Measurements from ENCODE around the gene CCDC184. TPM values are rescaled to one million over a fixed set of nuclear protein-coding genes. Genes with fewer than 3 reads are reported as not detected.

CCDC184 gene
- total and polyA plus RNA-seq, 2 of the 13 experiments (the other 11 are each of a cell fraction or from before 2014, with no cell fraction given): not detected

GRCh38 chr12:48184549-48184922 is 1.1 kb downstream of the CCDC184 start:
- in situ Hi-C loops (cut with HindIII; ENCODE audit: extremely low pct_ligation_motif_present, low pct_unique_long_range_greater_than_20kb) (no loop called here), intact Hi-C loops (cut with micrococcal nuclease; ENCODE audit: unreplicated experiment) (loop anchor here (10.0 kb wide), 1 partner anchor 430 kb away; no protein-coding TSS in a partner anchor)
- Histone ChIP-seq H3K79me2 (ENCODE audit: insufficient read depth, low read length) (no peaks in the 10 kb centered on the region), H3K9me3 (ENCODE audit: low read length) (no peaks in the 10 kb centered on the region), H3K27ac (ENCODE audit: extremely low read length, insufficient read depth, low read length) (no peak overlapping the region), H4K20me1 (ENCODE audit: insufficient read depth, low read length) (no peaks in the 10 kb centered on the region), H3K4me1 (ENCODE audit: insufficient read depth, low read length) (0 out of 2 replicates have a peak, but pooled peaks cover 7% of the 10 kb centered on the region), H2AFZ (ENCODE audit: low read length) (no peak overlapping the region), H3K36me3 (replicated peaks in 1 of 2; ENCODE audit: control insufficient read depth in 1 of 2, insufficient read depth in 2 of 2, low read length in 2 of 2) (no peaks in the 10 kb centered on the region), H3K4me2 (ENCODE audit: low read depth, low read length) (no peak overlapping the region), H3K27me3 (ENCODE audit: control insufficient read depth in 1 of 2, insufficient read depth in 2 of 2, low read length in 2 of 2) (peaks cover 2 to 58% of the 10 kb centered on the region in 2 experiments; a peak in 4 of 5 replicates), H3K4me3 (replicated peaks in 1 of 3; ENCODE audit: insufficient read depth in 1 of 3, low read depth in 2 of 3, low read length in 3 of 3) (no peak overlapping the region), H3K9ac (ENCODE audit: insufficient read depth, low read depth, low read length) (no peak overlapping the region)
- DNase-seq (ENCODE audit: low spot score): no peak
- ChIA-PET CTCF (ENCODE audit: low intra/inter-chr PET ratio, low total read pairs) (no interaction called here), POLR2A (no interaction called here)
- TF ChIP-seq RBM39 (IDR thresholded peaks at IDR 0.05; ENCODE audit: low read depth, low read length, poor library complexity, severe bottlenecking) (no peak), ZNF788 (CRISPR knock-in tag; IDR thresholded peaks at IDR 0.05; ENCODE audit: borderline replicate concordance) (no peak), PATZ1 (CRISPR knock-in tag; IDR thresholded peaks at IDR 0.05) (no peak), NFATC3 (CRISPR knock-in tag; IDR thresholded peaks at IDR 0.05) (no peak), FLYWCH1 (CRISPR knock-in tag; IDR thresholded peaks at IDR 0.05) (no peak), ZBTB42 (CRISPR knock-in tag; IDR thresholded peaks at IDR 0.05) (no peak), SP5 (CRISPR knock-in tag; IDR thresholded peaks at IDR 0.05; ENCODE audit: borderline replicate concordance, low read depth) (no peak), IKZF5 (CRISPR knock-in tag; IDR thresholded peaks at IDR 0.05) (no peak), NFIC (IDR thresholded peaks at IDR 0.05; ENCODE audit: low read length) (no peak), ERF (CRISPR knock-in tag; IDR thresholded peaks at IDR 0.05) (no peak), ZNF136 (CRISPR knock-in tag; IDR thresholded peaks at IDR 0.05; ENCODE audit: low read depth) (no peak), MATR3 (CRISPR knock-in tag; IDR thresholded peaks at IDR 0.05) (no peak), NR2F2 (IDR thresholded peaks at IDR 0.05; ENCODE audit: borderline replicate concordance, low read depth) (no peak), GTF3A (CRISPR knock-in tag; conservative IDR thresholded peaks at IDR 0.05) (no peak), ZFP90 (CRISPR knock-in tag; IDR thresholded peaks at IDR 0.05; ENCODE audit: borderline replicate concordance) (no peak), ZSCAN5A (CRISPR knock-in tag; IDR thresholded peaks at IDR 0.05; ENCODE audit: borderline replicate concordance) (no peak), FUBP1 (CRISPR knock-in tag; IDR thresholded peaks at IDR 0.05; ENCODE audit: borderline replicate concordance) (no peak), ZMYM2 (CRISPR knock-in tag; IDR thresholded peaks at IDR 0.05) (no peak), ZNF782 (CRISPR knock-in tag; IDR thresholded peaks at IDR 0.05; ENCODE audit: borderline replicate concordance) (no peak)
- WGBS (ENCODE audit: low lambda C conversion rate): 58% methylated on average over 12 of the region's 20 CpGs
- no peak for FAIRE-seq
- ATAC-seq: no peak
- BruUV-seq (replicated peaks): no TSS peak
